Measurements from ENCODE around the gene THAP7.

GRCh38 chr22:20979940-20980453 lies 21.9 kb downstream of the THAP7 start:
- TF ChIP-seq CTCF (IDR thresholded peaks at IDR 0.05; ENCODE audit: low read length) (no peak), EZH2 (IDR thresholded peaks at IDR 0.05; ENCODE audit: borderline replicate concordance, low read length) (no peak)
